ENCODE measurements around the gene KIF24.
A peak's percentile ranks its signal among the peaks of the same experiment; 100 is the strongest.
"Not testable (repeated sequence)": the region's sequence is repeated elsewhere in the genome, so short reads cannot be mapped to it uniquely, and the experiment has no call there.

Gene KIF24, protein sequence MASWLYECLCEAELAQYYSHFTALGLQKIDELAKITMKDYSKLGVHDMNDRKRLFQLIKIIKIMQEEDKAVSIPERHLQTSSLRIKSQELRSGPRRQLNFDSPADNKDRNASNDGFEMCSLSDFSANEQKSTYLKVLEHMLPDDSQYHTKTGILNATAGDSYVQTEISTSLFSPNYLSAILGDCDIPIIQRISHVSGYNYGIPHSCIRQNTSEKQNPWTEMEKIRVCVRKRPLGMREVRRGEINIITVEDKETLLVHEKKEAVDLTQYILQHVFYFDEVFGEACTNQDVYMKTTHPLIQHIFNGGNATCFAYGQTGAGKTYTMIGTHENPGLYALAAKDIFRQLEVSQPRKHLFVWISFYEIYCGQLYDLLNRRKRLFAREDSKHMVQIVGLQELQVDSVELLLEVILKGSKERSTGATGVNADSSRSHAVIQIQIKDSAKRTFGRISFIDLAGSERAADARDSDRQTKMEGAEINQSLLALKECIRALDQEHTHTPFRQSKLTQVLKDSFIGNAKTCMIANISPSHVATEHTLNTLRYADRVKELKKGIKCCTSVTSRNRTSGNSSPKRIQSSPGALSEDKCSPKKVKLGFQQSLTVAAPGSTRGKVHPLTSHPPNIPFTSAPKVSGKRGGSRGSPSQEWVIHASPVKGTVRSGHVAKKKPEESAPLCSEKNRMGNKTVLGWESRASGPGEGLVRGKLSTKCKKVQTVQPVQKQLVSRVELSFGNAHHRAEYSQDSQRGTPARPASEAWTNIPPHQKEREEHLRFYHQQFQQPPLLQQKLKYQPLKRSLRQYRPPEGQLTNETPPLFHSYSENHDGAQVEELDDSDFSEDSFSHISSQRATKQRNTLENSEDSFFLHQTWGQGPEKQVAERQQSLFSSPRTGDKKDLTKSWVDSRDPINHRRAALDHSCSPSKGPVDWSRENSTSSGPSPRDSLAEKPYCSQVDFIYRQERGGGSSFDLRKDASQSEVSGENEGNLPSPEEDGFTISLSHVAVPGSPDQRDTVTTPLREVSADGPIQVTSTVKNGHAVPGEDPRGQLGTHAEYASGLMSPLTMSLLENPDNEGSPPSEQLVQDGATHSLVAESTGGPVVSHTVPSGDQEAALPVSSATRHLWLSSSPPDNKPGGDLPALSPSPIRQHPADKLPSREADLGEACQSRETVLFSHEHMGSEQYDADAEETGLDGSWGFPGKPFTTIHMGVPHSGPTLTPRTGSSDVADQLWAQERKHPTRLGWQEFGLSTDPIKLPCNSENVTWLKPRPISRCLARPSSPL (N-terminal part only)

DNA sequence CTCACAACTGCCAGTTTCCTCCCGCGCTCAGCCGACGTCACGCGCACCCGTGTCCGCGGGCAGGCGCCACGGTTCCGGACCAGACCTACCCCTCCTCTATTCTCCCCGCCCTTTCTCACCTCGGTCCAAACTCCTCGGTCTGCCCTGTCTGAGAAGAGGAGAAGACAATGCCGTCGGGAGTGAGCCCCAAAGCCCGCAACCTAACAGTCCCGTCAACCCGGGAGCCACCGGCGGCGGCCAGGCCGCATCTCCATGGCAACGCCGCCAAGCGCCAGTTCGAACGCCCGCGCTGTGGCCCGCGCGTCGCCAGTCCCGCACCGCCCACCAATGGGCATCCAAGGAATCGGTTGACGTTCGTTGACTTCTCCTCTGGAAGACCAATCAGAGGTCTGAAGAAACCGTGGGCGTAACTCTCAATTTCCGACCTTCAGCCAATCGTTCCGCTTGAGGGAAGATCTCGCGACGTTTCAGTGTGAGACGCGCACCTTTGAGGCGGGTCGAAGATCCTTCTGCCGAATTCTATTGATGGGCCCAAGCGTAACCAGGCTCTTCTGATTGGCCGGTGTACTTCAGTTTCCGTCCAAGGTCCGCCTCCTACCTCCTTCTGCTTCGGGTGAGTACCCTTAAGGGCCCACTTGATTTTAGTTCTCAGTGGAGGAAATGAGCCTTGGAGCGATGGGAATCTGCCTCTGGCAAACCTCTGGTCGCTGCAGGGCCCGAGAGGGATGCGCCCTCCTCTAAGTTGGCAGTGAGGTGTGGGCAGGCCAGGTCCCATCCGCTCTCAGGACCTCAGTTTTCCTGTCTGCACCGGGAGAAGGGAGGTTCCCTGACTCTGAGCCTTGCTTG is at the start of gene KIF24, which contains the start of gene NUDT2:
TSS of gene KIF24 (minus strand) at position 282 of the 846 bp plus-strand sequence. CDS start 17,922 bp downstream, outside the sequence.
TSS of gene NUDT2 (plus strand) at position 583 of the 846 bp plus-strand sequence. CDS start 9,471 bp downstream, outside the sequence.
- peak; percentile 70 to 89 for DNase-seq (ENCODE audit: low read depth in 2 of 2)

DNA sequence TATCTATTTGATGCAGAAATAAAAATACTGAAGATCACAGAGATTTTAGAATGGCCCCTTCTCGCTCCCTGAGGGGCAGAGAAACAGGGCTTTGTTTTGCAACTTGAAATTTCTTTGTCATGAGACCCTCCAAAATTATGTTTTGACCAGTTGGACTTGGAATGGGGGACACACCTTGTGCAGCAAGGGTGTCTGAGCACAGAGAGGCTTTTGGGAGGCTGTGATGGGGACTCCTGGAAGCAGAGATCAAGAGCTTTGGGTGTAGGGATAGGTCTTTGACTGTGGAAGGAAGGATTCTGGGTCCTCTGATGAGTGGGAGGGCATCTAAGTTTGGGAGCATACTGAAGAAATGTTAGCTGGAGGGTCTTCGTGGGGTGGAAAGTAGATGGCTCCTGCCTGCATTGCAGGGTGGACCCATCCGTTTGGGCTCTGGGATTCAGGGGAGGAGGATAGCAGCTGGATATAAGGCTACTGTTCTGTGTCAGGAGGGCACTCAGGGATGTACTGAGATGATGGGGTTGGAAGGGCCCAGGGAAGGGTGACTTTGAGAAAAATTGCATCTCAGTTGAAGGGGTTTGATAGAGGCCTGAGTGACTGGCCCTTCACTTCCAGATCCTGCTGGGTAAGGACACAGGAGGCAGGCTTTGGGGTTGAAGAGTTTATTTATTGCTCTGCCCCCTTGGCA is 49.5 kb upstream of the KIF24 start:
- no peak for DNase-seq (ENCODE audit: low read depth in 2 of 2)

DNA sequence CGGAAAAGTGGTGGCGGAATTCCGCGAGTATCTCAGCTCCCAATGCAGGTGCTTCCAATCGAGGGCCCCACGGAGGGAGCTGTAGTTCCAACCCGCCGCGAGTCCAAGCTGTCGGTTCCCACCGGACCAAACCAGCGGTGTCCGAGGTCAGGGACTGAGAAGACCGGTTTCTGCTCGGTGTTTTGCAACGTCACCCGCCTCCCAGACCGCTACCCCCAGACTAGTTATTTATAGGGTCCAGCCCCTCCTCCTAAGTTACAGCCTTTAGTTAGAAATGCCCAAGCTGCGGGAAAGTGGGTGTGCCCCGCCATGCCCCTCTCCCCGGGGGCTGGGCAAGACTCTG is 48.3 kb upstream of the KIF24 start:
- no peak for DNase-seq (ENCODE audit: low read depth in 2 of 2)

DNA sequence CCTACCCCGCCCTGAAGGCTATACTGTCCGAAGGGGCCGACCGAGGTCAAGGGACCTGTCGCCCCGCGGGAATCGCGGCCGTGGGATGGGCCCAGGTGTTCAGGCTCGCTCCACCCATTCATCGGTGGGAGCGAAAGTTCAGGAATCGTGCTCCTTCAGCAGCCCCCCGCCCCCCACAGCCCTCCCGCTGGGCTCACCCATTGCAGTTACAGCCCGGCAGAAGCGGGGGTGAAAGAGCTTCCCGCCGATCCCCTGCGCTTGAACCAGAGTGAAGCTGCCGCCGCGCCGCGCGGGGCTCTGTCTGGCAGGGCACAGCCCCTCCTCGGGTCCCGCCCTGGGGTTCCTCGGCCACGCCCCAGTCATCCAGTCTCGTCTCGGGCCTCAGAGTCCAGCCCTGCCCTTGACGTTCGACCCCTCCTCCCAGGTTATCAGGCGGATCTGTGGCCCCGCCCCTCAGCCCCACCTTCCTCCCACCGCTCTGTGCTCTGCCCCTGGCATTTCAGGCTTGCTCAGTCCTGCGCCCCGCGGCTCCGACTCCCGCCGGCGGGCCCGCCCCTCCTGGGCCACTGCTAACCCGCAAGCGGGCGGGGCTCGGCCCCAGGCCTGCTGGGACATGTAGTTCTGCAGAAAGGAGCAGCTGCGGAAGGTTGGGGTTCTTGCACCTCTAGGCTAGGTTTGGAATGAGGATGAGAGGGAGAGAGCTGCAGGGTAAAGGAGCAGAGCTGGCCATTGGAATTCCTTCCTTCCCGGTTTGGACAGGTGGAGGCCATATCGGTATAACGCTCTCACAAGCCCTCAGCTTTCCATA is 47.7 kb upstream of the KIF24 start, which contains the start of gene MYORG:
TSS of gene MYORG (minus strand) at position 303 of the 808 bp plus-strand sequence. CDS start 3,955 bp downstream, outside the sequence.
- DNase-seq (ENCODE audit: low read depth in 2 of 2): peak; percentile 87 to 89

DNA sequence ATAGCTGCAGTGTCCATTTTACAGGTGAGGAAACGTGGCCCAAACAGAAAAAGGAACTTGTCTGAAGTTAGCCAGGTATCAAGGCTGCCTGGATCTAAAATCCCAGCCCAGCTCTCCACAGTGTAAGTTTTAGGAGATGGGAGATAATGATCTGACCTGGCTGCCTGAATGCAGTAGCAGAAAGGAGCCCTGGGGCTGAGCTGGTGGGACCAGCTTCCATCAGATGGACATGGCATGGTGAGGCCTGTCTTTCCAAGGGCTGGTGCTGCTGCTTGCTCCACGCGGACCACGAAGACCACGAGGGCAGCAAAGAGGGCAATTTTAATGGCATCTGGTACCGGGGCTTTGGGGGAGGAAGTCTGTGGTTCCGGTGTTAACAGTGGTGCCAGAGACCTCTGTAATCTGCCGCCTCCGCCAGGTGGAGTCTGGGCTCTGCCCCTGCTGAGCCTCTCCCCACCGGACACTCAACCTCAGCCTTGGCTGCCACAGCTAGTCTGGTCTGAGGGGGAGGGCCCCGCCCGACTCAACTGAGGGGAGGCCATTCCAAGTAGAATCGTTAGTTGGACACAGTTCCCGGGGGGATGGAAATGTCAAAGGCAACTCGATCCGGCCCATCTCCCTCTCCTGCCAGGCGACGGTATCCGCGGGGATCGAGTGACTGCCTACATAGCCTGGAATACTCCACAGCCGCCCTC is 47.0 kb upstream of the KIF24 start:
- DNase-seq (ENCODE audit: low read depth in 2 of 2): no peak

DNA sequence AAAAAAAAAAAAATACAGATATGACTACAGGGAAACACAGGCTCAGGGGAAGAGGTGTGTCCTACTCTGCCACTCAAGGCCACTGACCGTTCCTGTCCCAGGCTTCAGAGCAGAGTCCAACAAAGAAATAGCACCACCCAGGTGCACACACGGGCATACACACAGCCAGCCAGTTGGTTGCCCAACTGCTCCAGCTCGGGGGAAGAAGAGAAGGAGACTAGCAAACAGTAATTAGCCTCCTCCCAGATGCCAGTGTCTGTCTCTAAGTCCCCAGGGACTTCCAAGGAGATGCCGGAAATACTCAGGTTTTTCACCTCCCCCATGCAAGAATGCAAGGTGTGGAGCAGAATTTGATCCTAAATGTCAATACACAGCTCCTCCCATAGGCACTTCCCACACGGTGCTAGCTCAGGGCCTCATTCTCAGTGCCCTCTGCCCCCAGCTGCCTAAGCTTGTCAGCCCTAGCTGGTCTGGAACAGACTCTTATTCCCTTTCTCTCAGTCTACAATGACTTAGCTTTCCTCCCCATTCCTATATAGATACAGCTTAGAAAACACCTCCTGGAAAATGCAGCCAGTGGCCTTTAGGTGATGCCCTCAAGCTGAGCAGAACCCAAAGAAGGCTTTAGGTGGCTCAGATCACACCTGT is 46.0 kb upstream of the KIF24 start:
- DNase-seq (ENCODE audit: low read depth in 2 of 2): no peak

DNA sequence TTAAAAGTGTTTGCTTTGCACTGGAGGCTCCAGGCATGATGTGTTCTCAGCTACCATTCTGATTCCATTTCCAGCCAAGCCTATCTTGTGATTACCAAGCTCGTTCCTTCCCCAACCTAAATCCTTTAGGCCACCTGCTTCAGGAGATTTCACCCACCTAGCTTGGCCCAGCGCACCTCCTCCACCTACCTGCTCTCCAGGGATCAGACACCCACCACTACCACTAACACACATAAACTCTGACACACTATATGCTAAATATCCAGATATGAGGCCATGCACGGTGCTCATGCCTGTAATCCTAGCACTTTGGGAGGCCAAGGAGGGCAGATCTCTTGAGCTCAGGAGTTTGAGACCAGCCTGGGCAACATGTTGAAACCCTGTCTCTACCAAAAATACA is 45.3 kb upstream of the KIF24 start:
- no peak for DNase-seq (ENCODE audit: low read depth in 2 of 2)

DNA sequence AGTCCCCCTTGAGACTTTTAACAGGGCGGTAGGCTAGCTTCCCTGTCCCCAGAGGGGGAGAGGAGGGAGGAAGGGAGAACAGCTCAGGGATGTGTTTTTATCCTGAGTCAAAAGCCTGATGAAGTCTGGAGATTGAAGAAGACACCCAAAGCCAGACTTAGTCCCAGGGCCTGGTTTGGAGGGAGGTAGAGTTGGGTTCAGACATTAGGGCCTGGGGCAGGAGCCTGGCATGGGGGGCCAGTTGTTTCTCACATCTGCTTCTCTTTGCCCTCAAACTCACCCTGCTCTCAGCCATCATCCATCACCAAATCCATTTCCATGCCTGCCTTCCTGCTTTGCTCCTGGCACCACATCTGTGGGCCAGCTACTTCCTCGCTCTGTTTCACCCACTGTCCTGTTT is 44.7 kb upstream of the KIF24 start:
- DNase-seq (ENCODE audit: low read depth in 2 of 2): no peak

DNA sequence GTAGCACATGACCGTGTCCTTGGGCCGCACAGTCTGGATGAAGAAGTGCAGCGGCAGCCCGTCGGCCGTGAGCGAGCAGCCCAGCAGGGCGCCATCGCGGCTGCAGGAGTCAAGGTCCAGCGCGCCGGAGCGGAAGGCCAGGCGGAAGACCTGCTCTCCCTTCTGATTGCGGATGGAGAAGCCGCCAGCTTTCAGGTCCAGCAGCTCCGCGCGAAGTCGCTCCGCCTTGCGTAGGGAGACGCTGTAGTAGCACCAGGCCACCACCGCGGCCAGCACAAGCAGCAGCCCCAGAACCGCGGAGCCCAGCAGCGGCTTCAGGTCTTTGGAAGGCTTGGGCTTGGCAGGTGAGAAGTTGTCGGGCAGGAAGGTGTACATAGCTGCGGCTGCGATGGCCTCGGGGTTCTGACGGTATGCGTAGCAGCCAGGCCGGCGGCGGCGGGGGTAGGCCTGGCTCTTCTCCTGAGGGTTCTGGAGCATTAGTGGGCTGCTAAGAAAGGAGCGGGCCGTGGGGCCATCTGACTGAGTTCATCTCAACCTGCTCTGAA is 43.5 kb upstream of the KIF24 start:
- DNase-seq (ENCODE audit: low read depth in 2 of 2): no peak

DNA sequence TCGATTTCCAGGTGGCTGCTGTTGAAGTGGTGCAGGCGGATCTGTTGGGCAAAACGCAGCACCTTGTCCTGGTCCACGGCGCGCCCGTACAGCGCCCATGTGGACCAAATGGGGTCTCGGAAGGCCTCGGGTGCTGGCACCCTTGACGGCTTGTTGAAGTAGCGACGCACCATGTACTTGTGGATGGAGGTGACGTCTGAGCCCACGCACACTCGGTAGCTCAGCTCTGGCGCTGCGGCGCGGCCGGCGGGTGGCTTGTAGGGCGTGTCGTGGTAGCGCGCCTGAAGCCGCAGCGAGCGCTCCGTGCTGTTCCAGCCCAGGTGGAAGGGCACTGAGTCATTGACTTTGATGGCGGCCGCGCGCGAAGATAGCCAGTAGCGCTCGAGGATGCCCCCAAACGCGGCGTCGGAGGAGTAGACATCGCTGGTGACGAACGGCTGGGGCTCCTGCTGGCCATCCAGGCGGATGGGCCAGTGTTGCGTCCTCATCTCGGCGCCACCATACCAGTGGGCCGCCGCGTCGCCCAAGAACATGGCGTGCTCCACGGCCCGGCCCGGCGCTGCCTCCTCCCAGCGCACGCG is 42.9 kb upstream of the KIF24 start:
- DNase-seq (ENCODE audit: low read depth in 2 of 2): no peak

DNA sequence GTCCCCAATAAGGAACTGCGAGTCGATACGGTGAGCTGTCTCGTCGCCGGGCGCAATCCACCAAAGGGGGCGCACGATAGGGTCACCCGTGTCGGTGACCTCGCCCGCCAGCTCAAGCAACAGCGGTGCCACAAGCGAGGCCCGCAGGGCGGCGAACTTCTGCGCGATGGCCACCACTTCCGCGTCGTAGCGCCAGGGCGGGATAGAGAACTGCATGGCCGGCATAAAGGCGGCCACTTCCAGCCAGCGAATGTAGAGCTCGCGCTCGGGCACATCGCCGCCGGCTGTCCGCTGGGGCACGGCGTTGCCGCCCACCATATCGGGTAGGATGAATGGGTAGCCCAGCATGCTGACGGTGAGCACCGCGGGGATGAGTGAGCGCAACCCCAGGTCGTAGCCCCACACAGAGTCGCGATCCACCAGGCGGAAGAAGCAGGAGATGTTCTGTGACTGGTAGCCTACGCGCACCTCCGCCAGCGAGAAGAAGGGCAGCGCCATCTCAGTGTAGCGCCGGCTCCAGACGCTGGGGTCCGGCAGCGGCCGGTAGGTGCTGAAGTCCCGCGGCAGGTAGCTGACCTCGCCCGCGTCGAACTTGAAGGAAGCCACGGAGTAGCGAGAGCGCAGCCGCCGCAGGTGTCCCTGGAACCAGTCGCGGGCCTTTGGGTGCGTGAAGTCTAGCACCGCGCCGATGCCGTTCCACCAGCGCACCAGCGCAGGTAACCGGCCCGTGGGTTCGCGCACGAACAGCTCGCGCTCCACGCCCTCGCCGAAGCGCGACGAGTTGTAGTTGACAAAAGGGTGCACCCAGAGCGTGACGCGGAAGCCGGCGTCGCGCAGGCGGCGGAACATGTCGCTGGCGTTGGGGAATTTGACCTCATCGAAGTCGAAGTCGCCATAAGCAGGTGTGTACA is 42.2 kb upstream of the KIF24 start:
- DNase-seq (ENCODE audit: low read depth in 2 of 2): no peak

DNA sequence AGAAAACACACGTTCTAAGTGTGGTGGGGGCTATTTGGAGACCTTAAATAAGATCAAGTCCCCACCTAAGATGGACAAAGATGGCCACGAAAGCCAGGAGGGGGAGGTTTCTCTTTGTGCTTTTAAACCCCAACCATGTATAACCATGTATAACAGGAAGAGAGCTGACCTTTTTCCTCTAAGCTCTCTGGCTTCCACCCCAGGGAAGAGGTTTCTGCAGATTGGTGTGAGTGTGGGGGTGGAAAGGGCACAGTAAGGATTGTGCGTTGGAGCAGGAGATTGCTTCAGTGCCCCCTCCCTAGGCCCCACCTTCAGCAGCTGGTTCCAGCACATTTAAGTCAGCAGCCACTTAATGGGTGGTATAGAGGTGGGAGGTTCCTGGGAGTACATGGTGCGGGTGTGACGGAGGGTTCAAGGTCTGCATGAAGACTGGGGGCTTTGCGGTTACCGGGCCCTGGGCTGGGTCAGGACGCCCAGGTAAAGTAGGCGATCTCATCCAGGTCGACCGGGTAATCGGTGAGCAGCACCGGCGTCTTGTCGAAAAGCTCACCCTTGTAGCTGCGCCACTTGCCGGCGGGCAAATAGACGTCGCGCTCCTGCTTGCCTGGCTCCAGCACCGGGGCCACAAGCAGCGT is 41.4 kb upstream of the KIF24 start:
- DNase-seq (ENCODE audit: low read depth in 2 of 2): no peak

DNA sequence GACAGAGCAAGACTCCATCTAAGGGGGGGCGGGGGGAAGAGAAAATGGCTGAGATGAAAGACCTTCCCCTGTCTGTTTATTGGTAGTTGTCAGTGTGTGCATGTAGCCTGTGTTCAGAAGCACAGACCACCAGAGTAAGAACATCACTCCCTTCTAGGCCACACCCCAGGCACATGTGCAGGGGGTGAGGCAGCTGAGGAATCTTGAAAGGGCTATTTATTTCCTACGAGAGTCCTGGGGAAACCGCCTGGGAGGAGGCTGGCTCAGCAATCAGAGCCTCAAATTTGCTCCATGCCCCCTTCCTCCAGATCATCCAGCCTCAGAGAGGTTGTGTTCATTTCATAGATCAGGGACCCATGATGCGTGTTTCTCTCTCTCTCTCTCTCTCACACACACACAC is 40.6 kb upstream of the KIF24 start:
- no peak for DNase-seq (ENCODE audit: low read depth in 2 of 2)

DNA sequence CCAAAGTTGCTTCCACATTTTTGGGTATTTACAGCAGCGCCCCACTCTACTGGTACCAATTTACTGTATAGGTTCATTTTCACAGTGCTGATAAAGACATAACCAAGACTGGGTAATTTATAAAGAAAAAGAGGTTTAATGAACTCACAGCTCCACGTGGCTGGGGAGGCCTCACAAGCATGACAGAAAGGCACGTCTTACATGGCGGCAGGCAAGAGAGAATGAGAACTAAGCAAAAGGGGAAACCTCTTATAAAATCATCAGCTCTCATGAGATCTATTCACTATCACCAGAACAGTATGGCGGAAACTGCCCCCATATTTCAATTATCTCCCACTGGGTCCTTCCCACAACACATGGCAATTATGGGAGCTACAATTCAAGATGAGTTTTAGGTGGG is 39.7 kb upstream of the KIF24 start:
- not testable (repeated sequence) for DNase-seq (ENCODE audit: low read depth in 2 of 2)

DNA sequence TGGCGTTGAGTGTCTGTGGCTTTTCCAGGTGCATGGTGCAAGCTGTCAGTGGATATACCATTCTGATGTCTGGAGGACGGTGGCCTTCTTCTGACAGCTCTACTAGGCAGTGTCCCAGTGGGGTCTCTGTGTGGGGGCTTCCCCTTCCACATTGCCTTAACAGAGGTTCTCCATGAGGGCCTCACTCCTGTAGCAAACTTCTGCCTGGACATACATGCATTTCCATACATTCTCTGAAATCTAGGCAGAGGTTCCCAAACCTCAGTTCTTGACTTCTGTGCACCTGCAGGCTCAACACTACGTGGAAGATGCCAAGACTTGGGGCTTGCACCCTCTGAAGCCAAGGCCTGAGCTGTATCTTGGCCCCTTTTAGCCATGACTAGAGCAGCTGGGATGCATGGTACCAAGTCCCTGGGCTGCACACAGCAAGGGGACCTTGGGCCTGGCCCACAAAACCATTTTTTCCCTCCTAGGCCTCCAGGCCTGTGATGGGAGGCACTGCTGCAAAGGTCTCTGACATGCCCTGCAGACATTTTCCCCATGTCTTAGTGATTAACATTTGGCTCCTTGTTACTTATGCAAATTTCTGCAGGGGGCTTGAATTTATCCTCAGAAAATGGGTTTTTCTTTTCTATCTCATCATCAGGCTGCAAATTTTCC is 38.8 kb upstream of the KIF24 start:
- not testable (repeated sequence) for DNase-seq (ENCODE audit: low read depth in 2 of 2)

Measured in stimulated activated CD4-positive, alpha-beta T cell treated with anti-CD3 and anti-CD28 coated beads, Interleukin-1b, Interleukin-23, amount 100 ng/mL, for 1 hour (primary cell).